Measurements from ENCODE around the gene TTLL8.

DNA sequence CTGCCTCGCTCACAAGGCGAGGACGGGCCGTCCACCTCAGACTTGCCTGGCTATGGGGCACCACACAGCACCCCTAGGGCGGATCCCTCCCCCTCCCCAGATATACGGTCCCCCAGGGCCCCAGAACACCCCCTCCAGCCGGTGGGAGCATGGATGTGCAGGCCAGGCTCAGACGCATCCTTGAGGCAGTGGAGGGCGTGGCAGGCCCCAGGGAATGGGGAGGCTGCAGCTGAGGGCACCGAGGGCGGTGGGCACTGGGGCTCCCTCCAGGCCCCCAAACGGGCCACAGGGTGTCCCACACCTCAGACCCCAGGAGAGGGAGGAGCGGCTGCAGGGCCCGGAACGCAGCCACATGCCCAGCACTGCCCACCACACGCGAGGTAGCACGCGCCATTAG is 12.1 kb downstream of the TTLL8 start:
- TF ChIP-seq, protein P1, sequence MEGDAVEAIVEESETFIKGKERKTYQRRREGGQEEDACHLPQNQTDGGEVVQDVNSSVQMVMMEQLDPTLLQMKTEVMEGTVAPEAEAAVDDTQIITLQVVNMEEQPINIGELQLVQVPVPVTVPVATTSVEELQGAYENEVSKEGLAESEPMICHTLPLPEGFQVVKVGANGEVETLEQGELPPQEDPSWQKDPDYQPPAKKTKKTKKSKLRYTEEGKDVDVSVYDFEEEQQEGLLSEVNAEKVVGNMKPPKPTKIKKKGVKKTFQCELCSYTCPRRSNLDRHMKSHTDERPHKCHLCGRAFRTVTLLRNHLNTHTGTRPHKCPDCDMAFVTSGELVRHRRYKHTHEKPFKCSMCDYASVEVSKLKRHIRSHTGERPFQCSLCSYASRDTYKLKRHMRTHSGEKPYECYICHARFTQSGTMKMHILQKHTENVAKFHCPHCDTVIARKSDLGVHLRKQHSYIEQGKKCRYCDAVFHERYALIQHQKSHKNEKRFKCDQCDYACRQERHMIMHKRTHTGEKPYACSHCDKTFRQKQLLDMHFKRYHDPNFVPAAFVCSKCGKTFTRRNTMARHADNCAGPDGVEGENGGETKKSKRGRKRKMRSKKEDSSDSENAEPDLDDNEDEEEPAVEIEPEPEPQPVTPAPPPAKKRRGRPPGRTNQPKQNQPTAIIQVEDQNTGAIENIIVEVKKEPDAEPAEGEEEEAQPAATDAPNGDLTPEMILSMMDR (IDR thresholded peaks at IDR 0.05): no peak
- TF ChIP-seq POLR2A (IDR thresholded peaks at IDR 0.05): no peak

Data from heart left ventricle (tissue), 13 donors.